Right lobe of liver (tissue), 6 donors: ENCODE measurements around the gene CCL20. TPM values are rescaled to one million over a fixed set of nuclear protein-coding genes. Genes with fewer than 3 reads are reported as not detected.

Experiments used
- ATAC-seq, 4 donors: fragments of 200-7000 bp; cut with Tn5 transposase; one replicate each; pipeline ENCODE4 v1.9.1; 2020; ENCODE audit warnings: mild to moderate bottlenecking in 4 of 4, moderate library complexity in 4 of 4
- DNase-seq, 3 donors: peaks; one replicate each; pipeline ENCODE4 v3.0.0-alpha.2; 2020
- H3K27ac ChIP-seq, 3 donors: fragments of 200-600 bp; one replicate each; pipeline ENCODE4 v1.8.0; 2022
- H3K27me3 ChIP-seq, 2 donors: fragments of 200-600 bp; one replicate each; pipeline ENCODE4 v1.8.0; 2022
- H3K36me3 ChIP-seq, 4 donors: fragments of 200-600 bp; sonication (generic) in 1 of 4; one replicate each; pipeline versions ENCODE4 v1.5.1 to v1.8.0; 2017 to 2022; ENCODE audit warnings: control low read depth in 1 of 4
- H3K4me1 ChIP-seq, 4 donors: fragments of 200-600 bp; sonication (generic) in 1 of 4; one replicate each; pipeline versions ENCODE4 v1.5.1 to v1.8.0; 2017 to 2022; ENCODE audit warnings: control low read depth in 1 of 4
- H3K4me3 ChIP-seq, 3 donors: fragments of 200-600 bp; one replicate each; pipeline ENCODE4 v1.8.0; 2022
- H3K9me3 ChIP-seq, 4 donors: fragments of 200-600 bp; sonication (generic) in 1 of 4; one replicate each; pipeline versions ENCODE4 v1.5.1 to v1.8.0; 2017 to 2022; ENCODE audit warnings: control low read depth in 1 of 4
- POLR2A ChIP-seq: fragments of 450-650 bp; IDR thresholded peaks from one replicate; pipeline ENCODE4 v1.6.1; 2017; ENCODE audit warnings: antibody characterized with exemption, mild to moderate bottlenecking
- WGBS: methylation state at CpG from one replicate; pipeline ENCODE4 v1.1.6; 2018; ENCODE audit warnings: low coverage, low lambda C conversion rate; ENCODE audit not compliant: insufficient coverage; ENCODE audit errors: missing lambda C conversion rate; 5-methylcytosine and 5-hydroxymethylcytosine counted together
- intact Hi-C, 2 donors: fragments of 100-400 bp; cut with DNase I; formaldehyde crosslinking; loops; one replicate each; pipeline versions ENCODE4 v1.11.2 to v1.14.1; 2022
- long read RNA-seq: library from polyadenylated mRNA; unstranded; transcript quantifications from one replicate; pipeline ENCODE4 v2.0.0, GENCODE V29; 2019
- total RNA-seq, 6 experiments: library from RNA; depleted of rRNA in 2 of 6; stranded (reverse); fragments of >200 nt in 2 of 6; fragmentation: NEBNext Ultra II Directional in 3 of 6; extraction: Animal tissue kit (Norgen Biotek cat#: 25700) in 3 of 6; gene quantifications; one replicate each; pipeline versions ENCODE4 v1.1.0 to v1.2.4, GENCODE V29; 2016 to 2023
- TF ChIP-seq, protein P1 (sequence below), 4 donors: fragments of 200-600 bp in 3 of 4; fragments of 450-650 bp in 1 of 4; IDR thresholded peaks; one replicate each; pipeline versions ENCODE4 v1.5.1 to v1.8.0; 2016 to 2022; ENCODE audit warnings: antibody characterized with exemption in 4 of 4, mild to moderate bottlenecking in 2 of 4
- donor health status: DM: no; HTN: yes; CAD: no.
- donor health status: DM: no; HTN: no; CAD: no.
- donor health status: DM: no; HTN: no; CAD: no.
- donor health status: DM: no; HTN: yes; CAD: no.
- donor health status: DM: no; HTN: yes; CAD: no.

The CCL20 gene, protein sequence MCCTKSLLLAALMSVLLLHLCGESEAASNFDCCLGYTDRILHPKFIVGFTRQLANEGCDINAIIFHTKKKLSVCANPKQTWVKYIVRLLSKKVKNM
- total RNA-seq: 100 to 1,000 TPM in 2 of 6 experiments, 10 to 100 TPM in 1, under 1 TPM in 1, not detected in 2; 0.88 to 111 (median 76.4) TPM
- long read RNA-seq, partial matches to known transcripts: 0 of 1 reads
- long read RNA-seq, other reads (novel, unspliced or antisense): 0 of 1 reads

DNA sequence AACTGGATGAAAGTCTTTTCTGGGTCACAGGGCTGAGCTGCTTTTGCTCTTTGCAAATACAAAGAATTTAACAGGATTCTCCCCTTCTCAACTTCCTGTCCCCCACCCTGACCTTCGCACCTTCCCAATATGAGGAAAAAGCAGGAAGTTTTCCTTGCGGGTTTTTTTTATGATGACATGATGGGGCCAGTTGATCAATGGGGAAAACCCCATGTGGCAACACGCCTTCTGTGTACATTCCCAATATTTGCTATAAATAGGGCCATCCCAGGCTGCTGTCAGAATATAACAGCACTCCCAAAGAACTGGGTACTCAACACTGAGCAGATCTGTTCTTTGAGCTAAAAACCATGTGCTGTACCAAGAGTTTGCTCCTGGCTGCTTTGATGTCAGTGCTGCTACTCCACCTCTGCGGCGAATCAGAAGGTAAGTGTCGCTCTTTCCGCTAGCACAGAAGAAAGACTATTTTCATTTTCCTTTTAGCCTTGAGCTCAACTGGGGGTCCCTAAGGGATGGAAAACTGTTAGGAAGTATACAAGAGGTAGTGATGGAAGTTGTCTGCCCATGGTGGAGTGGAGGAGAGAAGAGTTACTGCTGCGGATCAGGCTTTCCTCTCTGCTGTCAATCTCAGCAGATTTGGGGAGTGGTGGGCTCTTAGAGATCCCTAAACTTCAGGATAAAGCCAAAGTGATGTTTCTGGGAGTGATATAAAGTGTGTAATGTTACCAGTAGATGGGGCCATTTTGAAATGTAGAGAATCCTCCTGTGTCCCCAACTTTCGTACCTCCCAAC, at the start of gene CCL20:
Gene CCL20 (plus strand): TSS at position 281 of the 792 bp plus-strand sequence. CDS start 70 bp downstream, at position 351.
- H3K4me3 ChIP-seq: peak within 1 kb of the TSS in 1 of 3 donors; percentile 30
- intact Hi-C loops: no loop called here
- H3K4me1 ChIP-seq: peaks cover 0 to 9% (median 2%) of the 10 kb centered on the region in 4 donors
- H3K27me3 ChIP-seq: no peaks in the 10 kb centered on the region
- DNase-seq (peak in 1 of 3 donors; percentile 24), ATAC-seq (peak in 3 of 4 donors; percentile 46 to 68 (median 66))
- H3K27ac ChIP-seq: peak within 1 kb of the TSS in 1 of 3 donors; percentile 34
- no peaks in the 10 kb centered on the region for H3K9me3 ChIP-seq
- H3K36me3 ChIP-seq: no peaks in the 10 kb centered on the region
- 62% methylated on average over 9 of the region's 9 CpGs for WGBS
- peak; percentile 75 for TF ChIP-seq POLR2A
- TF ChIP-seq, protein P1, sequence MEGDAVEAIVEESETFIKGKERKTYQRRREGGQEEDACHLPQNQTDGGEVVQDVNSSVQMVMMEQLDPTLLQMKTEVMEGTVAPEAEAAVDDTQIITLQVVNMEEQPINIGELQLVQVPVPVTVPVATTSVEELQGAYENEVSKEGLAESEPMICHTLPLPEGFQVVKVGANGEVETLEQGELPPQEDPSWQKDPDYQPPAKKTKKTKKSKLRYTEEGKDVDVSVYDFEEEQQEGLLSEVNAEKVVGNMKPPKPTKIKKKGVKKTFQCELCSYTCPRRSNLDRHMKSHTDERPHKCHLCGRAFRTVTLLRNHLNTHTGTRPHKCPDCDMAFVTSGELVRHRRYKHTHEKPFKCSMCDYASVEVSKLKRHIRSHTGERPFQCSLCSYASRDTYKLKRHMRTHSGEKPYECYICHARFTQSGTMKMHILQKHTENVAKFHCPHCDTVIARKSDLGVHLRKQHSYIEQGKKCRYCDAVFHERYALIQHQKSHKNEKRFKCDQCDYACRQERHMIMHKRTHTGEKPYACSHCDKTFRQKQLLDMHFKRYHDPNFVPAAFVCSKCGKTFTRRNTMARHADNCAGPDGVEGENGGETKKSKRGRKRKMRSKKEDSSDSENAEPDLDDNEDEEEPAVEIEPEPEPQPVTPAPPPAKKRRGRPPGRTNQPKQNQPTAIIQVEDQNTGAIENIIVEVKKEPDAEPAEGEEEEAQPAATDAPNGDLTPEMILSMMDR (IDR thresholded peaks at IDR 0.05): peak in 1 of 4 donors; percentile 6

DNA sequence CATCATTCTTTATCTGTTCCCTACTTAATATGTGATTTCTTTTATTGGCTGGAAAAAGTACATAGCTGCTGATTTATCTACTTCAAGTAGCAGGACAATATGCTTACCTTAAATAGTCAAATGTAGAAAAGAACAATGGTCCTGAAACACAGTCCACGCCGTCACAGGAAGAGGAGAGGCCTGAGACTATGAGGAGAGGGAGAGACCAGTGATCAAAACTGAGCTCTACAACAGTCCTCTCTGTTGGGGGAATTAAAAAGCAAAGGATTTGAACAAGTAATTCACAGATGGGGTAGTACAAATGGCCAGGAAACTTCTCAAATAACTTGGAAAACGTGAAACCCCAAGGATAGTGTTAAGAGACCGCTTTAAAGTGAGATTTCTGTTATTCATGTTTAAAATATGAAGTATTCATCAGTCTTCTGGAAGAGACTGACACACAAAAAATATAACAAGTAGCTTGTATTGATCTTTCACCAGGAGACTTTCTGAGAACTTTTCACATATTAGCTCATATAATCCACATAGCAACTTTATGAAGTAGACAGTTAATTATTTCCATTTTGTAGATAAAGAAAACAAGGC, 47.8 kb upstream of the CCL20 start:
- intact Hi-C loops: loop anchor here in 1 of 2 donors (5.0 to 10.0 kb wide), 2 partner anchors 104 to 361 kb away; no protein-coding TSS in a partner anchor
- WGBS: 35% methylated on average over 4 of the region's 4 CpGs

DNA sequence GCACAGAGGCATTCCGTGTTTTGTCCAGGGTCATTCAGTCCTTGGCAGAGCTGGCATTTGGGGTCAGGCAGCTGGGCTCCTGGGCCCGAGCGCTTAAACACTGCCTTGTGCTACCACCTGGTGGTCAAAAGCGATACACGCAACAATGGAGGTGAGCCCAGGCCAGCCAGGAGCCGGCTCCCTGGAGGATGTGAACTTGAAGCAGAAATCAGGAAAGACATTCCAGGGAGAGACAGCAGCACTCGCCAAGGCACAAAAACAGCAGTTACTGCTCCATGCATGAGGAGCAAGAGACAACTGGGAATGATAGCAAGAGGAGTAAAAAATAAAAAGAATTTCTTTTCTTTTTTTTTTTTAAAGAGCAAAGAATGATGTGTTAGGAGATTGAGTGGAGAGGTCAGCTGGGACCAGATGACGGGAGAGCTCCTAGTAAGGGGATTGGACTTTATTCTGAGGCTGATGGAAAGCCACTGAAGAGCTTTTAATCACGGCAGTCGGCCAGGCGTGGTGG, 47.2 kb upstream of the CCL20 start:
- Histone ChIP-seq H3K27ac (no peak overlapping the region), H3K9me3 (no peaks in the 10 kb centered on the region), H3K4me1 (peaks cover 0 to 5% (median 2%) of the 10 kb centered on the region in 4 donors), H3K27me3 (no peaks in the 10 kb centered on the region), H3K36me3 (no peaks in the 10 kb centered on the region), H3K4me3 (no peak overlapping the region)
- intact Hi-C loops: loop anchor here in 1 of 2 donors (5.0 to 10.0 kb wide), 2 partner anchors 104 to 362 kb away; no protein-coding TSS in a partner anchor
- peak; percentile 94 to 100 (median 100) for ATAC-seq
- 16% methylated on average over 11 of the region's 11 CpGs for WGBS
- peak; percentile 77 to 83 (median 81) for DNase-seq
- TF ChIP-seq, protein P1 (IDR thresholded peaks at IDR 0.05): peak; percentile 83 to 94 (median 90)
- TF ChIP-seq POLR2A: no peak

More for the DNA sequence above, 47.8 kb upstream of the CCL20 start:
- H3K27me3 ChIP-seq: no peaks in the 10 kb centered on the region
- H3K36me3 ChIP-seq: no peaks in the 10 kb centered on the region
- H3K4me3 ChIP-seq: no peak overlapping the region
- peaks cover 0 to 5% (median 2%) of the 10 kb centered on the region in 4 donors for H3K4me1 ChIP-seq
- no peak for DNase-seq
- no peak overlapping the region for H3K27ac ChIP-seq
- no peaks in the 10 kb centered on the region for H3K9me3 ChIP-seq
- no peak for TF ChIP-seq POLR2A
- TF ChIP-seq, protein P1 (IDR thresholded peaks at IDR 0.05): no peak
- no peak for ATAC-seq

DNA sequence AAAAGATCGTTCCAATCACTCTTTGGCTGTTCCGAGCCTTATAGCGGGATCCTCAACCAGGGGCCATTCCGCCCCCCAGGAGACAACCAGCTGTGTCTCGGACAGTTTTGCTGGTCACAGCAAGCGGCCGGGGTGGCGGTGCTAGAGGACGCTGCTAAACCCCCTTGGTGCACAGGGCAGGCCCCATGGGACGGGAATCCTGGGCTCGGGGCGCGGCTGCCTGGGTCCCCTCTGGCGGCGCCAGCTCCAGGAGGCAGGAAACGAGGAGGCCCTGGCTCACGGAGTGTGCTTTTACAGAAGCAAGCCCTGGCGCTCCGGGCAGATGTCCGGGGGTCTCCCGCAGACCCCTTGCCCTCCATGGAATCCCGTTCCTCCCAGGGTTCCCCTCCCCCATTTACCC, 45.8 kb upstream of the CCL20 start:
- intact Hi-C loops: loop anchor here in 1 of 2 donors (5.0 to 10.0 kb wide), 2 partner anchors 106 to 363 kb away; no protein-coding TSS in a partner anchor
- Histone ChIP-seq H3K4me1 (peaks cover 0 to 4% (median 0%) of the 10 kb centered on the region in 4 donors), H3K27me3 (no peaks in the 10 kb centered on the region), H3K9me3 (no peaks in the 10 kb centered on the region), H3K4me3 (no peak overlapping the region), H3K36me3 (no peaks in the 10 kb centered on the region), H3K27ac (no peak overlapping the region)
- DNase-seq: peak in 1 of 3 donors; percentile 23
- no peak for ATAC-seq
- no peak for TF ChIP-seq POLR2A
- TF ChIP-seq, protein P1 (IDR thresholded peaks at IDR 0.05): no peak
- WGBS: 93% methylated on average over 3 of the region's 22 CpGs
